NCI-H345 treated with DMSO at 0.1 percent for 48 hours (cell line): ENCODE data around the gene CADPS.

Experiments used
- DNase-seq: peaks from one replicate; lab custom pipeline; 2025; ENCODE audit not compliant: unreplicated experiment; lab: John Stamatoyannopoulos, UW

CADPS gene

GRCh38 chr3:62365391-62366125 is 509.7 kb downstream of the CADPS start:
- DNase-seq, result no peak

- DNase-seq, result no peak
Measured at GRCh38 chr3:62364191-62364590, 511.0 kb downstream of the CADPS start.

GRCh38 chr3:62363275-62363674 is 511.9 kb downstream of the CADPS start:
- DNase-seq, result no peak

GRCh38 chr3:62361824-62362223 is 513.4 kb downstream of the CADPS start:
- no peak for DNase-seq

GRCh38 chr3:62361261-62361660 is 514.0 kb downstream of the CADPS start:
- no peak for DNase-seq

GRCh38 chr3:62359531-62359930 is 515.7 kb downstream of the CADPS start:
- no peak for DNase-seq

- DNase-seq, result no peak
Measured at GRCh38 chr3:62356356-62356755, 518.9 kb downstream of the CADPS start.

- no peak for DNase-seq
Measured at GRCh38 chr3:62355703-62356102, 519.5 kb downstream of the CADPS start.
